HG02943 (cell line): ENCODE measurements around the gene IER5L.
A peak's percentile ranks its signal among the peaks of the same experiment; 100 is the strongest.

Experiments
- ATAC-seq: cut with Tn5 transposase; IDR thresholded peaks from one replicate; pipeline ENCODE4 v1.9.1; 2021; ENCODE audit warnings: mild to moderate bottlenecking, low read depth, moderate library complexity; ENCODE audit not compliant: unreplicated experiment

Gene IER5L

GRCh38 chr9:129182625-129183494, 4.8 kb upstream of the IER5L start:
- no peak for ATAC-seq

DNA sequence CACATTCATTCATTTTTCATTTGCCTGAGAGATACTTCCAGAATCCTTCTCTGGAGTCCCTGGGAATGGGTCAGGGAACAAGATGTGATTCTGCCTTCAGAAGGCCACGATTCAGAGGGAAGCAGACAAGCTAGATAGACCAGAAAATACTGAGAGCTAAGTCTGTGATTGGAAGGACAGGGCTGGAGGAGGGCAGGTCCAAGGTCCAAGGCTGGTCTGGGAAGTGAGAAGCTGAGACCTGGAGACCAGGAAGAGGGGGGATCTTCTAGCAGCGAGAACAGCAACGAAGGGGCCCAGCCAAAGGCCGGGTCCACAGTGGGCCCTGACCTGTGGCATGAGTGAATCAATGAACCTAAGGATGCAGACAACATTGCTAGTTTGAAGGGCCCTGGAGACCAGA, 4.1 kb upstream of the IER5L start:
- ATAC-seq = no peak

- no peak for ATAC-seq
Observed at GRCh38 chr9:129181246-129181645, 3.2 kb upstream of the IER5L start.

- ATAC-seq = no peak
Observed at GRCh38 chr9:129178568-129179382, 714 bp upstream of the IER5L start.

DNA sequence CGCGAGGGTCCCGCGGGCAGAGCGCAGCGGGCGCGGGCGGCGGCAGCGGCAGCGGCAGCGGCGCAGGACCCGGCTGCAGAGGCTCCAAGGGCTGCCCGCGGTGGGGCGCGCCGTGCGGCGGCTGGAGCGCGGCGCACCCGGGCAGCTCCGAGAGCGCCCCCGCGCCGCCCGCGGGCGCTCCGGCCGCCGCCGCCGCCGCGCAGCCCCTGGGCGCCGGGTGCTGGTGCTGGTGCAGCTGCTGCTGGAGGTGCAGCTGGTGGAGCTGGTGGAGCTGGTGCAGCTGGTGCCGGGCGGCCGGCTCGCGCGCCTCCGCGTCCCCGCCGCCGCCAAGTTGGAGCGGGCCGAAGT, 644 bp downstream of the IER5L start:
- ATAC-seq = peak; percentile 22

- ATAC-seq = no peak
Observed at GRCh38 chr9:129176701-129177442, 1.2 kb downstream of the IER5L start.

- ATAC-seq = no peak
Observed at GRCh38 chr9:129175825-129176633, 2.0 kb downstream of the IER5L start.

GRCh38 chr9:129175515-129175824, 2.6 kb downstream of the IER5L start:
- no peak for ATAC-seq

GRCh38 chr9:129174724-129175514, 3.1 kb downstream of the IER5L start:
- ATAC-seq = no peak

GRCh38 chr9:129174102-129174723, 3.8 kb downstream of the IER5L start:
- no peak for ATAC-seq

GRCh38 chr9:129173296-129174101, 4.6 kb downstream of the IER5L start:
- ATAC-seq = no peak

- no peak for ATAC-seq
Observed at GRCh38 chr9:129172816-129173215, 5.2 kb downstream of the IER5L start.

DNA sequence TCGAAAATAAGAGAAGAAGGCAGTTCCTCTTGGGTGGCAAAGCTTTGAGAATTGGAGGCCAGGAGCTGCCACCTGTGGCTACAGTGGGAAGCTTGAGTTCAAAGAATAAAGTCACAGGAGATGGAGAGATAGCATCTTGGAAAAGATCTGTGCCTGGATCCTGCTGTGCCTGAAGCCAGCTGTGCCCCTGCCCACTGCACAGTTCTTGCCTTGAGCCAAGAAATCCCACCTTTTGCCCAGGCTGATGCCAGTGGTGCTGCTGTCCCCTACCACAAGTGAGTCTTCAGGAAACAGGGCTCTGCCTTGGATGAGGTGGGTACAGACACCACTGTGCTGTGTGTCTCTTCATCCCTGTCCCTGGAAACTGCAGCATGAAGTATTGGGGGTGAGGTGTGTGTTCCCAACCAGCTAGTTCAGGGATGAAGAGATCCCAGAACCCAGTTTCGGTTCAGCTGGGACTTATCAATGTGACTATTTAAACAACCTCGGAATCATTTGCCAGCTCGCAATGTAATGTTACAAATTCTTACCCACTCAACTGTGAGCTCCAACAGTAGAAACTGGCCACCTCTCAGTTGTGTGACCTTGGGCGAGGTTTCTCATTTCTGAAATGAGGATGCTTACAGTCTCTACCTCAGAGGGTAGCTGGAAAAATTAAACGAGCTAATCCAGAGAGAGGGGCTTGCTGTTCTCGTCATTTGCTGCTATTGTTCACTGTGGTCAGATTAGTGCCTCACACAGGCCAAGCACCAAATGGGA, 5.9 kb downstream of the IER5L start:
- ATAC-seq = no peak

DNA sequence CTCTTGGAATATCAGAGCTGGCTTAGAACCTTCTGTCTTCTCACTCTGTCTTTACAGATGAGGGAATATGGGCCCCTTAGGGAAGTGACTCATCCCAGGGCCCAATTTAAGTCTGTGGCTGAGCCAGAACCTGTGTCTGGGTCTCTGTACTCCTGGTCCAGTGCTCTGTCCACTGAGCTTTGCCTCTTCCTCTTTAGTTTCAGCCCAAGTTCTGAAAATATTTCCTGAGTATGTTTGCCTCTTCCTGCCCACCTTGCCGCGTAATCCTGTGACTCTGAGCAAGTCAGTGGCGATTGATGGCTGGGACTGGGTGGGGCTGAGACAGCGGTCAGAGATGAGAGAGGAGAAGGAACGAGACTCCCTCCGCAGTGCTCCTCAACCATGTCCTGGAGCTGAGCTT, 7.8 kb downstream of the IER5L start:
- no peak for ATAC-seq

DNA sequence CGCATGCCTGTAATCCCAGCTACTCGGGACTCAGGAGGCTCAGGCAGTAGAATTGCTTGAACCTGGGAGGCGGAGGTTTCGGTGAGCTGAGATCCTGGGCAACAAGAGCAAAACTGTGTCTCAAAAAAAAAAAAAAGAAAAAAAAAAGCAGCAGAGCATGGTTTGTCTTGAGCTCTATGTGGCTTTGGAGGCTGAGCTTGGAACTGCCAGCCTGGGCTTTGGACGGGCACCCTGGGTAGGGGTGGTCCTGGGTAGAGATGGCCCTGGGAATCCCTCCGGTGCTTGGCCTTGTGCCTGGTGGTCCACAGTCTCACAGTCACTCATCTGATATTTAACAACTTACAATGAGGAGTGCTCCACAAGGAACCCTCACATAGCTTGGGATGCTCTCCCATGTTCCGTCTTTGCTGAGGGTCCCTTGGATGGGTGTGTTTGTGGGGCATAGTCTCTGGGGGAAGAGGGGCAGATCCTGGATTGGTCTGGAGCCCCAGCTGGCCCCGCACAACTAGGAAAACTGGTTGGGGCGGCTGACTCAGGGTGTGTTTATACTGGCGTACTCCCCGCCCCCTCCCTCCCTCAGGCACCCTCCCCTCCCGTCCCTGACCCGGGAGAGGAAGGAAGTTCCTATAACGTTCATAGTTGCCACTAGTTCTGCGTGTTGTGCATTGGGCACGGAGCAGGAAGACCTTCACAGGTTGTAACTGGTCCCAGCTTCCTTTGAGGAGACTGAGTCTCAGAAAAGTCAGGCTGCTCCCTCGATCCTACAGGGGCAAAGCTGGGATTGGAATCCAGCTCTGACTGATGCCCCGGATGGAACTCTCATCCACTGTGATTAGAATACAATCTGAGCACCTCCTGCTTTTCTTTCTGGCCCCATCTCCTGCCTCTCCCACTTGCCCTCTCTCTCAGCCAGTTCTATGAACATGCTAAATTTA, 11.2 kb downstream of the IER5L start:
- ATAC-seq = no peak

- ATAC-seq = no peak
Observed at GRCh38 chr9:129165198-129165597, 12.9 kb downstream of the IER5L start.
